Renal pelvis (tissue), 4 donors: Measurements from ENCODE around the gene NANOGP8. TPM values are rescaled to one million over a fixed set of nuclear protein-coding genes. Genes with fewer than 3 reads are reported as not detected.
"Not testable (repeated sequence)": the region's sequence is repeated elsewhere in the genome, so short reads cannot be mapped to it uniquely, and the experiment has no call there.

ENCODE experiments used
- DNase-seq: peaks from one replicate; pipeline ENCODE4 v3.0.0-alpha.2; 2013
- polyA plus RNA-seq, 3 donors: library from polyadenylated mRNA; unstranded; fragments of 120-200 nt; gene quantifications; one replicate each; pipeline ENCODE4 v1.2.1, GENCODE V29; 2013; ENCODE audit not compliant: insufficient read length in 3 of 3

The NANOGP8 gene
- polyA plus RNA-seq, 3 donors: 0.69 to 0.78 TPM; not detected in 1

DNA sequence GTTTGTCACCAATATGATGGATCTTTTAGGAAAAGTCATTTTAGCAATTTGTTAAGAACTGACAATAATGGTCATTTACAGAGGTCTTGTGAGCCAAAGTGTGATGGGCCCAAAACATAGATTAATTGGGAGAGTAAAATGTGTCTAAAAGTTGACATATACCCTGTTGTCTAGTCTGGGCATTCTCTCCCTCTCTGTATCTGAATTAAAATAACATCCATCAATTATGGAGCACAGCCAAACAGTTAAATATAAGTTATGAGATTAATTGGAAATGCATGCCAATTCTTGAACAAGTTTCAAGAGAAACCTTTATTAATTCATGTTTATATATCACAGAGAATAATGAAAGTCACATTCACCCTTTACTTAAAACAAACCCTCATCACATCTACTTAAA is 13.6 kb upstream of the NANOGP8 start:
- no peak for DNase-seq

DNA sequence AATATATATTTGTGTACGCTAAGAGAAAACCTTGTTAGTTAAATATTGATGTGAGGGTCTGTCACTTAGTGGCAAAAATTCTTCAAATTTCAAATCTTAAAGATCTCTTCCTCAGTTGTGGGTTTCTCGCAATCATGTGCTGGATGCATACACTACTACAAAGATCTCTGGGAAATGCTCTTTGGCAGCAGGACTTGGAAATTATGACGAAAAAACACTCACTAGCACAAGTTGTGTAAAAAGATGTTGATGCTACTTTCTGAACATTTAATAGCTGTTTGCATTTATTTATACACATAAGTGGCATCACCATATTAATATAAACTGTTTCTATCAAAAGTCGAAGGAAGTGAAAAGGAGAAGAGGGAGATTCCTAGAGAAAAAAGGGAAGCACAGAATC is 10.8 kb upstream of the NANOGP8 start:
- DNase-seq: no peak

DNA sequence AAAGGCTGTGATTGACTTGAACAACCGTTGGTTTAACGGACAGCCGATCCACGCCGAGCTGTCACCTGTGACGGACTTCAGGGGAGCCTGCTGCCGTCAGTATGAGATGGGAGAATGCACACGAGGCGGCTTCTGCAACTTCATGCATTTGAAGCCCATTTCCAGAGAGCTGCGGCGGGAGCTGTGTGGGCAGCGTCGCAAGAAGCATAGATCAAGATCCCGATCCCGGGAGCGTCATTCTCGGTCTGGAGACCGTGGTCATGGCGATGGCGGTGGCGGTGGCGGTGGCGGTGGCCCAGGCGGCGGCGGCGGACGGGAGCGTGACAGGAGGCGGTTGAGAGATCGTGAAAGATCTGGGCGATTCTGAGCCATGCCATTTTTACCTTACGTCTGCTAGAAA is 7.8 kb upstream of the NANOGP8 start:
- no peak for DNase-seq

DNA sequence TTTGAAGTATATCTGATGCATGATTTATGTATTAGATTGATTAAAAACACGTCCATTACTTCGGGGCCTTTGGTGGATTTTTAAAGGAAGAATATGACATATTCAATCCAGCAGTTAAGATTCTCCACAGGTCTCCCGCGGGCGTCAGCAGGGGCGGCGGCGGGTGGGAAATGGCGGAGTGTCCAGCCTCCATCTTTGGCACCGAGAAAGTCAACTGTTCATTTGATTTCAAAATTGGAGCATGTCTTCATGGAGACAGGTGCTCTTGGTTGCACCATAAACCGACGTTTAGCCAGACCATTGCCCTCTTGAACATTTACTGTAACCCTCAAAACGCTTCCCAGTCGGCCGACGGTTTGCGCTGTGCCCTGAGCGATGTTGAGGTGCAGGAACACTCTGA is 7.2 kb upstream of the NANOGP8 start:
- no peak for DNase-seq

DNA sequence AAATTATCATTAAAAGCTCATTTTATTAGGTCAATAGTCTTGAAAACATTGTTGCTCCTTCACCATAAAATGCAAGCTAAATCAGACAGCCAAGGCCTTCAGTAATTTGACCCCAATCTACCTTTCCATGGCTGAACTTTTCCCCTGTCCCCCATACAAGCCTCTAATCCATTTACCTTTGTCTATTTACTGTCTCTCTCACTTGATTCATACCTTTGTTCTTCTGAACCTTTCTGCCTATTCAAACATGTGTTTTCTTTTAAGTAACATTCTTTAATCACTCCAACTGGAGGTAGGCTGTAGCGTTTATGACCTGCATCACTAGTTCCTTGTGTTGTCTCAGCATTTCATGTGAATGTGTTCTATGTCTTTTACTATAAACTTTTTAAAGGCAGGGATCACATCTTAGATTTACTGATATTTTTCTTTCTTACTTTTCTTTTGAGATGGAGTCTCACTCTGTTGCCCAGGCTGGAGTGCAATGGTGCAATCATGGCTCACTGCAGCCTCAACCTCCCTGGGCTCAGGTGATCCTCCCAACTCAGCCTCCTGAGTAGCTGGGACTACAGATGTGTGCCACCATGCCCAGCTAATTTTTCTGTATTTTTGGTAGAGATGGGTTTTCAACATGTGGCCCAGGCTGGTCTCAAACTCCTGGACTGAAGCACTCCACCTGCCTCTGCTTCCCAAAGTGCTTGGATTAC is 5.2 kb upstream of the NANOGP8 start:
- DNase-seq: no peak

DNA sequence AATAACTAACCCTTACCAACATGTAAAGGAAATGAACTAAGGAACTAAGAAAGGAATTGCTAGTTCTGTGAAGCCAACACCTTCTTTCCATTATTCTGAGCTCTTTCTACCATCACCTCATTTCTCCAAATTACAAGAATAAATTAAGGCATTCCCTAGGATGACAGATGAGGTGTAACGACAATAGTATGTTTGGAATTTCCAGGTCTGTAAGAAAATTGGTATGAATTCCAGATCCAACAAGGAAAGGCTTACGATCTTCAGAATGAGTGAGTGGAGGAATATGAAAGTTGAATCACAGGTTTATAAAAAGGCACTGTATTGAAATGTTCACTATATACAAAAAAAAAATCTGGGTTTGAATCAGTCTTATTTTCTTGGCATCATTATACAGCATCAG is 4.5 kb upstream of the NANOGP8 start:
- no peak for DNase-seq

DNA sequence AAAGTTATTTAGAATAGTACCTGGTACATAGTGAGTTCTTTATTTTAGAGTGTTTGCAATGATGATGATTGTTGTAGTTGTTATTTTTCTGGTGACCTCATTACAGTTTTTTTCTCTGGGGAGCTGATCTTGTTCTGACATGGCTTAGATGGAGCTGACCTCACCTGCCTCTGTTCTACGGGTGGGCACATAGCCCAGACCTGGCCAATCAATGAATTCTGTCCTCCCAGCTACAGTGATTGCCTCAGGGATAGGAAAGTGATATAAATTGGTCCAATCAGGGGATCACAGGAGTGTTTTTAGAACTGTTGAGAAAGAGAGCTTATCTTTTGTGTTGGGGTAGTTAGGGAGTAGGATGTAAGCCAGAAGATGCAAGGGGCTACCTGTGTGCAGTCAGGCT is 3.2 kb upstream of the NANOGP8 start:
- no peak for DNase-seq

DNA sequence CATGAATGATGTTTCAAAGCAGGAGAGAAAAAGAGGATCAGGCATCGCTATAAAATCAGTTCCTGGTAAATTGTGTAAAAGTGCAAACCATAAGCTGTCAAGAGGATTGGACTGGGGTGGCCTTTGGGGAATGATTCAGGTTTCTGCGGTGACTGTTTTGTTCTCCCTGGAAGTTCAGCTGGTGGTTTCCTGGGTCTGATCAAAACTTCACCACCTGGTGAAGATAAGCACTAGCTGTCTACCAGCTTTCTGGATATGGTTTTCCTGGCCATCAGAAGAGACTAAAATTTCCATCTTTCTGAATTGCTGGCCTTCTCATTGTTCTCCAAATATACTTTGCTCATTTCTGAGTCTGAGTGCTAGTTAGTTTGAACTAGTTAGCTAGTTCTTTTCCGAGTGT is 2.7 kb upstream of the NANOGP8 start:
- DNase-seq: no peak

DNA sequence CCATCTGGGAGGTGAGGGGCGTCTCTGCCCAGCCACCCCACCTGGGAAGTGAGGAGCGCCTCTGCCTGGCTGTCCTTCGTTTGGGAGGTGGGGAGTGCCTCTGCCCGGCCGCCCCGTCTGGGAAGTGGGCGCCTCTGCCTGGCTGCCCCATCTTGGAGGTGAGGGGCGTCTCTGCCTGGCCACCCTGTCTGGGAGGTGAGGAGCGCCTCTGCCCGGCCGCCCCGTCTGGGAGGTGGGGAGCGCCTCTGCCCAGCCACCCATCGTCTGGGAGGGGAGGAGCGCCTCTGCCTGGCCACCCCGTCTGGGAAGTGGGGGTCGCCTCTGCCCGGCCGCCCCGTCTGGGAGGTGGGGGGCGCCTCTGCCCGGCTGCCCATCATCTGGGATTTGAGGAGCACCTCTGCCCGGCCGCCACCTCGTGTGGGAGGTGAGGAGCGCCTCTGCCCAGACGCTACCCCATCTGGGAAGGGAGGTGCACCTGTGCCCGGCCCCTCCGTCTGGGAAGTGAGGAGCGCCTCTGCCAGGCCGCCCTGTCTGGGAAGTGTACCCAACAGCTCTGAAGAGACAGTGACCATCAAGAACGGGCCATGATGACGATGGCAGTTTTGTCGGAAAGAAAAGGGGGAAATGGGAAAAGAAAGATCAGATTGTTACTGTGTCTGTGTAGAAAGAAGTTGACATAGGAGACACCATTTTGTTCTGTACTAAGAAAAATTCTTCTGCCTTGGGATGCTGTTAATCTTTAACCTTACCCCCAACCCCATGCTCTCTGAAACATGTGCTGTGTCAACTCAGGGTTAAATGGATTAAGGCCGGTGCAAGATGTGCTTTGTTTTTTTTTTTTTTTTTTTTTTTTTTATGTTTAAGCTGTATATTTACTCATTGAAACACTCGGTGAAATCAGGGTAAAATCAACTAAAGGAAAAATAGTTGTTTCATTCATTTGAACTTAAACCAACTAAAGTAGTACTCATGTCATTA is 2.4 kb downstream of the NANOGP8 start:
- not testable (repeated sequence) for DNase-seq

DNA sequence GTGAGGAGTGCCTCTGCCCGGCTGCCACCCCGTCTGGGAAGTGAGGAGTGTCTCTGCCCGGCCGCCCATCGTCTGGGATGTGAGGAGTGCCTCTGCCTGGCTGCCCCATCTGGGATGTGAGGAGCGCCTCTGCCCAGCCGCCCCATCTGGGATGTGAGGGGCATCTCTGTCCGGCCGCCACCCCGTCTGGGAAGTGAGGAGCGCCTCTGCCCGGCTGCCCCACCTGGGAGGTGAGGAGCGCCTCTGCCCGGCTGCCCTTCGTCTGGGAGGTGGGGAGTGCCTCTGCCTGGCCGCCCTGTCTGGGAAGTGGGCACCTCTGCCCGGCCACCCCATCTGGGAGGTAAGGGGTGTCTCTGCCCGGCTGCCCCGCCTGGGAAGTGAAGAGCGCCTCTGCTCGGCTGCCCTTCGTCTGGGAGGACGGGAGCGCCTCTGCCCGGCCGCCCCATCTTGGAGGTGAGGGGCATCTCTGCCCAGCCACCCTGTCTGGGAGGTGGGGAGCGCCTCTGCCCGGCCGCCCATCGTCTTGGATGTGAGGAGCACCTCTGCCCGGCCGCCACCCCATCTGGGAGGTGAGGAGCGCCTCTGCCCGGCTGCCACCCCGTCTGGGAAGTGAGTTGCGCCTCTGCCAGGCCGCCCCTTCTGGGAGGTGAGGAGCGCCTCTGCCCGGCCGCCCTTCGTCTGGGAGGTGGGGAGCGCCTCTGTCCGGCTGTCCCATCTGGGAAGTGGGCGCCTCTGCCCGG is 3.3 kb downstream of the NANOGP8 start:
- DNase-seq: not testable (repeated sequence)

DNA sequence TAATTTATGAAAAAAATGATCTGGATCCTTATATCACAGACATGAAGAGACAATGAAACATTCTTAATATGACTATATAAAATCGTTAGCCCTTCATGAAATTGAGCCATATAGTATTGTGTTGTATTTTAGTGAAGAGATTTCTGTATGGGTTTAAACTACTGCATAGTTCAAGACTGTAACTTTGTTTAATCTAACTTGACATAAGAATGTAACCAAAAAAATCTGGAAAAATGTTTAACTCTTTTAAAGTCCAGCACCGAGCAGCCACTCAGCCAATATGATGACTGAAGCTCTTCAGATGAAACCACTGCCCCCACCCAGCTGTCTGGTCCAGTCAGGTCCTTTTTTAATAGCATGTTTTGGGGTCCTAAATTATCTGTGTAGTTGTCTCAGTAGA is 4.9 kb downstream of the NANOGP8 start:
- DNase-seq: no peak

DNA sequence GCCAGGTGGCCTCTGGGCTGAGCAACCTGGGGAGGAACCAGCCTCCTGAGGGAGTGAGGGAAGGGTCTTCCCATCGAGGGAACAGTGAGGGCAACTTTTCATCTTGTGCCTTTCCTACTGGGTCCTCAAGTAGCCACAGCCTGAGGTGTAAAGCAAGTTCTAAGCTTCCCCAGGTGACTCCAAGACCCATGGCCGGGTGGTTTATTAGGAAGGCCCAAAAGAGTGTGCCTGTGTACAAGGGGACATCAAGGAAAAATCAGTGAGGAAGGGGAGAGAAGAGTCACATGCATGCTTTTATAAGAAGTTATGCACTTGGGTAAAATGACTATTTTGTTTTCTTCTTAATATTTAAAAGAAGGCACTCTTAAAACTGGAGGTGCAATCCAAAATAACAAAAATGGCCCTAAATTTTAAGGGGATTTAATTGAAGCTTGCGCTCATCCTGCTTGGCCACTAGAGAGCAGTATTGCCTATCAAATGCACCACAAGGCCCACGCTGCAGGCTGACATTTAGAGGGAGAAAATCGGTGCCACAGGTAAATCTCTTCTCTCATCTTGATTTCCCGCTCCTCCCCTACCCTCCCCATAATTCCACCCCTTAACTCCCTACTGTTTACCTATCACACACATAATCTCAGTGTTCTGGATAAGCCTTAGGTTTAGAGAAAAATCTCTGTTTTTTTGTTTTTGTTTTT is 6.7 kb downstream of the NANOGP8 start:
- DNase-seq: peak; percentile 59

DNA sequence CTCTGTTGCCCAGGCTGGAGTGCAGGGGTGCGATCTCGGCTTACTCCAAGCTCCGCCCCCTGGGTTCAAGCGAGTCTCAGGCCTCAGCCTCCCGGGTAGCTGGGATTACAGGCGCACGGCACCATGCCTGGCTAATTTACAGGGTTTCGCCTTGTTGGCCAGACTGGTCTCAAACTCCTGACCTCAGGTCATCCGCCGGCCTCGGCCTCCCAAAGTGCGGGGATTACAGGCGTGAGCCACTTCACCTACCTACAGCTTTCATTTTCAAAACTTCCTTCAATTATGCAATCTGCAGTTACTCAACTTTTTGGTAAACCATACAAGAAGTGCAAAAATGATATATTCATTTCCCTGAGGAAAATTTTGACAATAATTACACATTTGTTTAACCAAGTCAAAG is 14.0 kb downstream of the NANOGP8 start:
- no peak for DNase-seq

DNA sequence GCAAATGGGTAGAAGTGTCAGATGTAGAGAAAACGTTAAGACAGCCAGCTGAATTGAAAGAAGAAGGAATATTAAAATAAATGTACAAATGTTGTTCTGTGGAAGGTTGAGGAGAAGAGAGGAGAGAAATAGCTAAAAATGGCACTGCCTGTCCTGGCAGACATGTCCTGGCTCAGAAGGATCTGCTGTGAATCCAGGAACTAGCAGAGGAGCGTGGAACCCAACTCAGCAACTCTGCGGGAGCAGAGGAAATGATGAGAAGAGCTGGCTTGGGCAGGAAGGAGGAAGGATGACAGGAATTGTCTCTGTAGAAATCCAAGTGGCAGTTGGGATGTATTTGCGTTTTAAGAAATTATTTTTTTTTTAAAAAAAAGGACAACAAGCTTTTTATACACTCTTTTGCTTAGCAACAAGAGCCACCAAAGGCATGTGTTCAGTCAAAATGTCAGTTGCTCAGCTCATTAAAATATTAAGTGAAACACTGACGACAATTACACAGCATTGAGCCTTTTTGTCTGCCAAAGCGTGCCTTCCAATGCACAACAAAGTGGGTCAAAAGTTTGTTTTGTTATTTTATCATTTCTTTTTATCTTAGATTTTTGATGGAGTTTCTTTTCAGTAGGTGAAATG is 16.1 kb downstream of the NANOGP8 start:
- DNase-seq: no peak

DNA sequence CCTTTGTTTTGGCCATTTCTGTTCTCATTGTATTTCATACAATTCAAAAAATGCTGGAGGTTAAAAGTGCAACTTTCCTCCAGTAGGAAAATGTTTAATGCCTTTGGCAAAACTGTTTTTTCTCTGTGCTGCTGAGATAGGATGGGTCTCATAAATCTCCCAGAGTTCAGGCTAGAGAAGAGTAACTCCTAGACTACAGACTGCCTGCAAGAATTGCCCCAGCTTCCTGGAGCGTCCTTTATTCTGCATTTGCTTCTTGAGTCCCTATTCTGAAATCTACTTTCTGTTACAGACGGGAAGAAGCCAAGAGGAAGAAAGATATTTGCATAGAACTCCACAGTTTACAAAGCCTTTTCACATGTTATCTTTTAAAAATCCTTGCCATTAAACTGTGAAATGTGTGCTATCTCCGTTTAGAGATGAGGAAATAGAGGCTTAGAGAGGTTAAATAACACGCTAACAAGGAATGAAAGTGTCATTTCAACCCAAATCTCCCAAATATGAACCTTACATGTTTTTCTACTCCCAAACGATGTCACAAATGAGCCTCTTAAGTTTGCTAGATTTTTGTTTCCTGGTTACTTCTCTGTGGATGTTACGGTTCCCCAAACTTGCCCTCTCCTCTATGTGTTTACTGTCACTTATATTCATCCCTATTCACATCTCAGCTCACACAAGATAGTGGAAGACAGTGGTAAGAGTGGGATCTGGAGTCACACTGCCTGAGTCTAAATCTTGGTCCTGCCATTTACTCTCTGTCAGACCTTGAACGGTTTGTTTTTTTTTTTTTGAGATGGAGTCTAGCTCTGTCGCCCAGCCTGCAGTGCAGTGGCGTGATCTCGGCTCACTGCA is 17.4 kb downstream of the NANOGP8 start:
- DNase-seq: no peak

DNA sequence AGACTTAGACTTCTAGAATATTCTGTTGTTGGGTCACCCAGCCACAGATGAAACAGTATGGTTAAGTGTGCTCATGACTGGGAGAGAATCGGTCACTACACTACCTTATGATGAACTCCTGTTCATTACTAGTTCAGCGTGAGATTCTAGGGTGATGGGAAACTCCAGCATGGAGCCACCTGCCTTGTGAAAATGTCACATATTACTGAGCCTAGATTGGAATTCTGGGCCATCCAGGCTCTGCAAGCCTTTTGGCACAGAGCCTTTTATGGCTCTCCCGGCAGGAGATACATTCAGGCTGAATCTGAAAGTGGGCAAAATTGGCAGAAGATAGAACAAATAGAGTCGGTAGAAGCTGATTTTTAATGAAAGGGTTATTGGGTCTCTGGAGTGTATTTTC is 19.0 kb downstream of the NANOGP8 start:
- no peak for DNase-seq

DNA sequence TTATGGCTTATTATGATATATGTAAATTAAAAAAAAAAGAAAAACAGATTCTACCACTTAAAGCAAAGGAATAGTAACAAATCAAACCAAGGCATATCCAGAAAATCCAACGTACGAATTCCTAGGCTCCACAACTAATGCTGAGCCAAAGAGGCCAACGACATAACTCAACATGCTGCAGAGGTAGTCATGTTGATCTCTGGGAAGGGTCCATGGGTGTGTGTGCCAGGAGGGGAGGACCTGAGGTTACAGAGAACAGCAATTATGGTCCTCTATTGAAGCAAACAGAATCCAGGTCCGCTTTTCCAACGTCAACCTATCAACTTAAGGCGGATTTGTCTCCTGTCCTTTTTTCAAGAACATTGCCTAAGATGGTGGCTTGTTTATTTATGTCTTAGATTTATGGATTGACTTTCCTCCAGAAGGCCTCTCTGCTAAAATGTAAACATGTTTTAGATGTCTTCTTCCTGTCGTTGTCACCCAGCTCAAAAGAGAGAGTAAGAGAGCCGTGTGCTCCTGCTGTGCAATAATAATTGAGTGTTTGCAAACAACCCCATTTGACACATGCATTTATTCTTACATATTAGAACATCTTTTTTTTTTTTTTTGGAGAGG is 20.4 kb downstream of the NANOGP8 start:
- DNase-seq: no peak

DNA sequence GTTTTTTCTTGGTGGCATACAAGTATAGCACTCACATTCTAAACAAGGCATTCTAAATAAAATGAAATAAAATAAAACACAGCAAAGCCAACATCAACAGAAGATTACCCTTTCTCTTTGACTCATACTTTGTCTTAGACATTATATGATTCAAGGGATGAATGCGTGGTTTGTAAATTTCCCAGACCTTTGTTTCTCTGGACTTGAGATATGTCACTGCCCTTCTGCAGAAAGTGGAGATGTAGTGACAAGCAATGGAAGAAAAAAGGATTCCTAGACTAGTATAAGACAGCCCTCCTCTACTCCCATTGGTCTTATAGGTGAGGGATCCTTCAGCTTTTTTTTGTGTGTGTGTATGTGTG is 22.4 kb downstream of the NANOGP8 start:
- DNase-seq: no peak

DNA sequence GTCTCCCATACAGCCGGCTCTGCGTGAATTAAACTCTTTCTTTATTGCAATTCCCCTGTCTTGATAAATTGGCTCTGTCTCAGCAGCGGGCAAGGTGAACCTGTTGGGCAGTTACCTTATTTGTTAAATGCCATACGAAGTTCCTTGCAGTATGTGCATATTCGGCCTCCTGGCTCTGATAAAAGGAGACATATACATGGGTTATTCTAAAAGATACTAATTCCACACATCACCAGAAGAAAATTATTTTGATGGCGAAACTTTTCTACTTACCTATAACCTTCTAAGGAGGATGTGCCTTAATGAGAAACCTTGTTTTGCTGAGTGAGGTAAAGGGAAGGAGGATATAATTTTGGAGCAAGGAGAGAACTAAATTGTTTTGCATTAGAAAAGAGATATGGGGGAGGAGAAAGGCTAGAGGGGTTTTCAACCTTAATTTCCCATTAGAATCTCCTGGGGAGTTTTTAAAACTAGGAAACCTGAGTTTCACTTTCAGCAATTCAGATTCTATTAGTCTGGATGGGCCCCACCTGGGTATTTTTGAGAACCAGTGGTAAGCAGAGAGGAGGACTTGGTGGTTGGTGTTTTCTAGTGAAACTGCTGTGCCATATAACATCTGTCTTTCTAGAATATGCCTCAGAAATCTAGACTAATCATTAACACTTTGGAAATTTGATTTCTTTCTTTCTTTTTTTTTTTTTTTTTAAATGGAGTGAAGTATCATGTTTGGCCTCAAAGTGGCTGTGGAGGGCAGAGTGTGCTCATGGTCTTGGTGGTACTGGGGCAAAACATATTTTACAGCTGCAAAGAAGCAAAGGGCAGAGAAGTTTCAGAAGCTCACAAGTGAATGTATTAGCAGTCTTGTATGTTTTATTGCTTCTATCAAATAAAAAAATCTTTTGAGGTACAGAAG is 23.0 kb downstream of the NANOGP8 start:
- DNase-seq: no peak
